HG03135 (cell line): ENCODE results near the gene SOBP.

Source experiments
- ATAC-seq: cut with Tn5 transposase; IDR thresholded peaks from one replicate; pipeline ENCODE4 v1.9.1; 2021; ENCODE audit warnings: mild to moderate bottlenecking, moderate library complexity; ENCODE audit not compliant: unreplicated experiment

Gene SOBP

GRCh38 chr6:107633680-107634323 is 143.9 kb downstream of the SOBP start:
- no peak for ATAC-seq

GRCh38 chr6:107634324-107635056 is 144.6 kb downstream of the SOBP start:
- ATAC-seq: no peak

GRCh38 chr6:107635057-107635515 is 145.2 kb downstream of the SOBP start:
- ATAC-seq: no peak

- no peak for ATAC-seq
Measured at GRCh38 chr6:107636486-107636885, 146.6 kb downstream of the SOBP start.

GRCh38 chr6:107637316-107638315 is 147.7 kb downstream of the SOBP start:
- no peak for ATAC-seq

- no peak for ATAC-seq
Measured at GRCh38 chr6:107638493-107638892, 148.6 kb downstream of the SOBP start.

- no peak for ATAC-seq
Measured at GRCh38 chr6:107639511-107639910, 149.6 kb downstream of the SOBP start.

- no peak for ATAC-seq
Measured at GRCh38 chr6:107641071-107641470, 151.2 kb downstream of the SOBP start.

- no peak for ATAC-seq
Measured at GRCh38 chr6:107641500-107641941, 151.6 kb downstream of the SOBP start.

GRCh38 chr6:107642095-107642860 is 152.4 kb downstream of the SOBP start:
- ATAC-seq: no peak

GRCh38 chr6:107642861-107643328 is 153.0 kb downstream of the SOBP start:
- ATAC-seq: no peak

- ATAC-seq: no peak
Measured at GRCh38 chr6:107644513-107644912, 154.6 kb downstream of the SOBP start.

GRCh38 chr6:107645740-107646139 is 155.8 kb downstream of the SOBP start:
- no peak for ATAC-seq

- ATAC-seq: no peak
Measured at GRCh38 chr6:107646176-107646575, 156.3 kb downstream of the SOBP start.

GRCh38 chr6:107646776-107647438 is 157.0 kb downstream of the SOBP start:
- ATAC-seq: no peak

- ATAC-seq: no peak
Measured at GRCh38 chr6:107647439-107647948, 157.6 kb downstream of the SOBP start.

GRCh38 chr6:107648983-107649382 is 159.1 kb downstream of the SOBP start:
- no peak for ATAC-seq

GRCh38 chr6:107652526-107653182 is 162.7 kb downstream of the SOBP start:
- ATAC-seq: no peak

GRCh38 chr6:107653183-107653580 is 163.3 kb downstream of the SOBP start:
- ATAC-seq: no peak
